Measurements from ENCODE around the gene FBXO28. TPM values are rescaled to one million over a fixed set of nuclear protein-coding genes. Genes with fewer than 3 reads are reported as not detected.

FBXO28 gene
- total RNA-seq, 4 donors from 2014 or later, result 7.0 to 31.0 (median 26.4) TPM

DNA sequence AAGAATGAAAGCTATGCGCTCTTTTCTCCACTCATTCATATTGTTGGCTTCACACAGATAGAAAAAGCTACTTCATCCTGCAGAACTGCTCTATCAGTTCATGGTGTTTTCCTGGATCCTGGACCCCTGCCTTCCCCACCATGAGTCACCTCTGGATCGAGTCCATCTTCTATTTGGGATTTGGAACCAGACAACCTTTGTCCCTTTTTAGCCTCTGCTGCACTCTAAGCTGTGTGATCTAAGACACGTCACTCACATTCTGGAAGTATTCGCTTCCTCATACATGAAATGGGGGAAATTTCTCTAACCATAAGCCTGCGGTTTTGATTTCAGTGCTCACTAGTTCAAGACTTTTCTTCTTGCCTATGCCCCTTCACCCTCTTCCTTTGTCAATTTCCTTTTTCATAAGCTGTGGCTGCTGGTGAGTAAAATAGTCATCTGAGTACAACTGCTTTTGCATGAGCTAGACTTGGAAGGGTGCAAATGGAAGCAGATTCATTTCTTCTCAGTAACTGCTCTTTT is 55.0 kb downstream of the FBXO28 start:
- Histone ChIP-seq H3K4me3 (no peak overlapping the region), H3K4me1 (peaks cover 0 to 16% (median 4%) of the 10 kb centered on the region in 4 donors), H3K27me3 (no peaks in the 10 kb centered on the region), H3K27ac (peak overlapping the region; percentile 11 to 64 (median 45)), H3K9me3 (no peaks in the 10 kb centered on the region), H3K36me3 (no peaks in the 10 kb centered on the region)
- TF ChIP-seq POLR2AphosphoS5 (IDR thresholded peaks at IDR 0.05), result peak in 1 of 3 donors; percentile 20
- TF ChIP-seq, protein P1, sequence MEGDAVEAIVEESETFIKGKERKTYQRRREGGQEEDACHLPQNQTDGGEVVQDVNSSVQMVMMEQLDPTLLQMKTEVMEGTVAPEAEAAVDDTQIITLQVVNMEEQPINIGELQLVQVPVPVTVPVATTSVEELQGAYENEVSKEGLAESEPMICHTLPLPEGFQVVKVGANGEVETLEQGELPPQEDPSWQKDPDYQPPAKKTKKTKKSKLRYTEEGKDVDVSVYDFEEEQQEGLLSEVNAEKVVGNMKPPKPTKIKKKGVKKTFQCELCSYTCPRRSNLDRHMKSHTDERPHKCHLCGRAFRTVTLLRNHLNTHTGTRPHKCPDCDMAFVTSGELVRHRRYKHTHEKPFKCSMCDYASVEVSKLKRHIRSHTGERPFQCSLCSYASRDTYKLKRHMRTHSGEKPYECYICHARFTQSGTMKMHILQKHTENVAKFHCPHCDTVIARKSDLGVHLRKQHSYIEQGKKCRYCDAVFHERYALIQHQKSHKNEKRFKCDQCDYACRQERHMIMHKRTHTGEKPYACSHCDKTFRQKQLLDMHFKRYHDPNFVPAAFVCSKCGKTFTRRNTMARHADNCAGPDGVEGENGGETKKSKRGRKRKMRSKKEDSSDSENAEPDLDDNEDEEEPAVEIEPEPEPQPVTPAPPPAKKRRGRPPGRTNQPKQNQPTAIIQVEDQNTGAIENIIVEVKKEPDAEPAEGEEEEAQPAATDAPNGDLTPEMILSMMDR (IDR thresholded peaks at IDR 0.05), result no peak
- no peak for TF ChIP-seq POLR2A (IDR thresholded peaks at IDR 0.05)
- no peak for DNase-seq
- in situ Hi-C loops (cut with MboI; ENCODE audit: low pct_ligation_motif_present in 1 of 4, low pct_unique_long_range_greater_than_20kb in 1 of 4, low sequenced_read_pairs in 3 of 4), result no loop called here
- 32 to 44% methylated on average over 5 of the region's 5 CpGs for WGBS, 2 donors (ENCODE audit: low coverage in 1 of 2)
- intact Hi-C loops (cut with DNase I; ENCODE audit: low total_unique reads), result no loop called here

DNA sequence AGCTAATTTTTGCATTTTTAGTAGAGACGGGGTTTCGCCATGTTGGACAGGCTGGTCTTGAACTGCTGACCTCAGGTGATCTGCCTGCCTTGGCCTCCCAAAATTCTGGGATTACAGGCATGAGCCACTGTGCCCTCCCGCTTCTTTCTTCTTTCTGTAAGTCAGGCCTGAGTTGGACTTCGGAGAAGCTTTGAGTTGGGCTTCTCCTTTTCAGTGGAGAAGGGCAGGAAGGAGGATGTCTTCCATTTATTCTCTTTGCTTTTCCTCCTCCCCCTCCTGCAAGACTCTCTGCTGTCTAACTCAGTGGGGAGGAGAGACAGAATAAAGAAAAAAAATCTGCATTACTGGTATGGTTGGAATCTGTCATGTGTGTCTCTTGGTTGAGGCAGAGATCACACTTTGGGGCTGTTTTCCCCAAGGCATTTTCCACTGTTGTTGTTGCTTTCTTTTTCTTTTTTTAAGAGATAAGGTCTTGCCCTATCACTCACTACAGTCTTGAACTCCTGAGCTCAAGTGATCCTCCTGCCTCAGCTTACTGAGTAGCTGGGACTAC is 55.9 kb downstream of the FBXO28 start:
- H3K36me3 ChIP-seq, result no peaks in the 10 kb centered on the region
- H3K9me3 ChIP-seq, result no peaks in the 10 kb centered on the region
- no peak for DNase-seq
- peak overlapping the region; percentile 11 to 64 (median 45) for H3K27ac ChIP-seq
- WGBS, 2 donors (ENCODE audit: low coverage in 1 of 2), result 71 to 75% methylated on average over 2 to 4 of the region's 4 CpGs
- H3K4me1 ChIP-seq, result peaks cover 0 to 16% (median 4%) of the 10 kb centered on the region in 4 donors
- intact Hi-C loops (cut with DNase I; ENCODE audit: low total_unique reads), result no loop called here
- H3K4me3 ChIP-seq, result no peak overlapping the region
- TF ChIP-seq POLR2A (IDR thresholded peaks at IDR 0.05) (no peak), POLR2AphosphoS5 (IDR thresholded peaks at IDR 0.05) (no peak), EP300 (IDR thresholded peaks at IDR 0.05; ENCODE audit: low read depth) (no peak)
- TF ChIP-seq, protein P1 (IDR thresholded peaks at IDR 0.05), result no peak
- in situ Hi-C loops (cut with MboI; ENCODE audit: low pct_ligation_motif_present in 1 of 4, low pct_unique_long_range_greater_than_20kb in 1 of 4, low sequenced_read_pairs in 3 of 4), result no loop called here
- H3K27me3 ChIP-seq, result no peaks in the 10 kb centered on the region

DNA sequence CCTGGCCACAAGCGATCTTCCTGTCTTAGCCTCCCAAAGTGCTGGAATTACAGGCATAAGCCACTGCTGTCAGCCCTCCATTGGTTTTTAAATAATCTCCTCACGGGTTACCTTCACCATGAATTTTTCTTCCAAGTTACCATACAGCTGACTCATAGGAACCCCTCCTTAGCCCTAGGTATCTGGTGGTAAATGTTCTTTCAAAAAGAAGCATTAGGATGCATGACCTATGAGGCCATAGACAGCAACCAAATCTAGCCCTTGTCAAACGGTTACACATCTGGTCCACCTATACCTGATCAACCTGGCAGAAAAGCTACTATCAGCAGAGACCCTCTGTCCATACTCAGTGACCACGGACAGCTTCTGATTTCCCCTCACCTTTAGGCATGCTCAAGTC is 56.4 kb downstream of the FBXO28 start:
- H3K27me3 ChIP-seq, result no peaks in the 10 kb centered on the region
- no peaks in the 10 kb centered on the region for H3K36me3 ChIP-seq
- no peak overlapping the region for H3K27ac ChIP-seq
- H3K4me3 ChIP-seq, result no peak overlapping the region
- 87 to 88% methylated on average over 3 to 4 of the region's 4 CpGs for WGBS, 2 donors (ENCODE audit: low coverage in 1 of 2)
- no peak for DNase-seq
- intact Hi-C loops (cut with DNase I; ENCODE audit: low total_unique reads), result no loop called here
- no peaks in the 10 kb centered on the region for H3K9me3 ChIP-seq
- TF ChIP-seq, protein P1 (IDR thresholded peaks at IDR 0.05), result no peak
- TF ChIP-seq POLR2A (IDR thresholded peaks at IDR 0.05) (no peak), POLR2AphosphoS5 (IDR thresholded peaks at IDR 0.05) (no peak), EP300 (IDR thresholded peaks at IDR 0.05; ENCODE audit: low read depth) (no peak)
- peaks cover 0 to 16% (median 4%) of the 10 kb centered on the region in 4 donors for H3K4me1 ChIP-seq
- in situ Hi-C loops (cut with MboI; ENCODE audit: low pct_ligation_motif_present in 1 of 4, low pct_unique_long_range_greater_than_20kb in 1 of 4, low sequenced_read_pairs in 3 of 4), result no loop called here

DNA sequence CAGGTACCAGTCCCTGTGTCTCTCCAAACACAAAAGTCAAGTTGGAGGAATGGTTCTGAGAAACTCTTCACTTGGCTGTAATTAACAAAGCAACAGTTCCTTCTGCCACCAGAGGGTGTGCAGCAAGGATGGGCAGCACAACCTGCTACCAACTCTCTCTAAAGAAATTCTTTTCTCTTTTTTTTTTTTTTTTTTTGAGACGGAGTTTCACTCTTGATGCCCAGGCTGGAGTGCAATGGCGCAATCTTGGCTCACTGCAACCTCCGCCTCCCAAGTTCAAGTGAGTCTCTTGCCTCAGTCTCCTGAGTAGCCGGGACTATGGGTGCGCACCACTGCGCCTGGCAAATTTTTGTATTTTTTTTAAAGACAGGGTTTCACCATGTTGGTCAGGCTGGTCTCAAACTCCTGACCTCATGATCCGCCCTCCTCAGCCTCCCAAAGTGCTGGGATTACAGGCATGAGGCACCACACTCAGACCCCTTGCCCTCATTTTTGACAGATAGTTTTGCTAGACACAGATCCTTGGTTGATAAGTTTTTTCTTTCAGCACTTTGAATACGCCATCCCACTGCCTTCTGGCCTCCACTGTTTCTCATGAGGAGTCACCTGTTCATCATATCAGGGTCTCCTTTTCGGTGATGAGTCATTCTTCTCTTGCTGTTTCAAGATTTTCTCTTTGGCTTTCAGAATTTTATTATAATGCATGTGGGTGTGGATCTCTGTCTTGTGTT is 57.0 kb downstream of the FBXO28 start:
- peak; percentile 28 for DNase-seq
- Histone ChIP-seq H3K9me3 (no peaks in the 10 kb centered on the region), H3K36me3 (no peaks in the 10 kb centered on the region), H3K27me3 (no peaks in the 10 kb centered on the region), H3K27ac (no peak overlapping the region), H3K4me1 (peaks cover 0 to 19% (median 4%) of the 10 kb centered on the region in 4 donors), H3K4me3 (no peak overlapping the region)
- WGBS, 2 donors (ENCODE audit: low coverage in 1 of 2), result 80 to 98% methylated on average over 4 to 9 of the region's 9 CpGs
- TF ChIP-seq EP300 (IDR thresholded peaks at IDR 0.05; ENCODE audit: low read depth), result no peak
- no peak for TF ChIP-seq POLR2AphosphoS5 (IDR thresholded peaks at IDR 0.05)
- TF ChIP-seq, protein P1 (IDR thresholded peaks at IDR 0.05), result peak; percentile 15 to 61 (median 37)
- in situ Hi-C loops (cut with MboI; ENCODE audit: low pct_ligation_motif_present in 1 of 4, low pct_unique_long_range_greater_than_20kb in 1 of 4, low sequenced_read_pairs in 3 of 4), result no loop called here
- intact Hi-C loops (cut with DNase I; ENCODE audit: low total_unique reads), result no loop called here

All from transverse colon (tissue), 4 donors.